ENCODE data around the gene PACRG. TPM values are rescaled to one million over a fixed set of nuclear protein-coding genes. Genes with fewer than 3 reads are reported as not detected.

The PACRG gene
- total and polyA plus RNA-seq, 2 experiments from 2014 or later = 0.17 to 0.68 TPM

DNA sequence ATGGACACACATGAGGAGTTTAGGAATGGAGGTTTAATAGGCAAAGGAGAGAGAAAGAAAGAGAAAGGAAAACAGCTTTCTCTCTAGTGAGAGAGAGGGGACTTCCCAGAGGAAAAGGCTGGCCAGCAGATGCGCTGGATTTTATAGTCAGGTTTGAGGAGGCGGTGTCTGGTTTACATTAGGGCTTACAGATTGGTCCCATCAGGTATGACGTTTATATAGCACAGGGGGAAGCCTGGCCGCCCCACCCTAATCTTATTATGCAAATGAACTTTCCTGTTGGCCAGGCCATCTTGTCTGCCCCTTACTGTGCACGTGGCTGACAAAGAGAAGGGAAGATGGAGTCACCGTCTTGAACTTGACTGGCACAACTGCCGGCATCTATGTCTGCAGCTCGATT lies 600.1 kb downstream of the PACRG start:
- Mint-ChIP-seq H3K9me3 (peaks cover 7% of the 10 kb centered on the region; the same call in 1 of the 3 replicates), H3K36me3 (ENCODE audit: low read depth) (peaks cover 3% of the 10 kb centered on the region; the same call in 2 of the 3 replicates), H3K4me3 (no peak overlapping the region), H3K4me1 (peaks cover 4% of the 10 kb centered on the region), H3K27me3 (ENCODE audit: insufficient read depth, low read depth, poor library complexity) (peaks cover 3% of the 10 kb centered on the region), H3K27ac (no peak overlapping the region)
- no peak overlapping the region for H3K4me2 ChIP-seq
- peak overlapping the region; percentile 43; the same call in 1 of the 2 replicates for H2AFZ ChIP-seq
- H4K20me1 ChIP-seq (replicated peaks; ENCODE audit: insufficient read depth) = no peaks in the 10 kb centered on the region
- no peak overlapping the region for H3K27ac ChIP-seq (ENCODE audit: low read depth)
- no peaks in the 10 kb centered on the region for H3K27me3 ChIP-seq (ENCODE audit: insufficient read depth)
- H3K36me3 ChIP-seq (ENCODE audit: insufficient read depth) = no peaks in the 10 kb centered on the region
- no peak overlapping the region for H3K4me3 ChIP-seq
- ATAC-seq (no peak), DNase-seq (ENCODE audit: low spot score) (no peak)
- TF ChIP-seq JUNB (IDR thresholded peaks at IDR 0.05; ENCODE audit: unreplicated experiment) (no peak), NANOG (IDR thresholded peaks at IDR 0.05; ENCODE audit: borderline replicate concordance) (no peak), ZNF114 (CRISPR knock-in tag; IDR thresholded peaks at IDR 0.05) (no peak), STAT1 (IDR thresholded peaks at IDR 0.05; ENCODE audit: unreplicated experiment) (no peak), EZH2 (IDR thresholded peaks at IDR 0.05; ENCODE audit: low read depth, unreplicated experiment) (no peak), ZNF331 (CRISPR knock-in tag; IDR thresholded peaks at IDR 0.05; ENCODE audit: low read depth) (no peak), CREB1 (CRISPR knock-in tag; IDR thresholded peaks at IDR 0.05; ENCODE audit: low read depth) (no peak), EZH2phosphoT487 (IDR thresholded peaks at IDR 0.05; ENCODE audit: unreplicated experiment) (no peak), POLR2AphosphoS5 (IDR thresholded peaks at IDR 0.05; ENCODE audit: low read depth) (no peak)
- TF ChIP-seq, protein P1, sequence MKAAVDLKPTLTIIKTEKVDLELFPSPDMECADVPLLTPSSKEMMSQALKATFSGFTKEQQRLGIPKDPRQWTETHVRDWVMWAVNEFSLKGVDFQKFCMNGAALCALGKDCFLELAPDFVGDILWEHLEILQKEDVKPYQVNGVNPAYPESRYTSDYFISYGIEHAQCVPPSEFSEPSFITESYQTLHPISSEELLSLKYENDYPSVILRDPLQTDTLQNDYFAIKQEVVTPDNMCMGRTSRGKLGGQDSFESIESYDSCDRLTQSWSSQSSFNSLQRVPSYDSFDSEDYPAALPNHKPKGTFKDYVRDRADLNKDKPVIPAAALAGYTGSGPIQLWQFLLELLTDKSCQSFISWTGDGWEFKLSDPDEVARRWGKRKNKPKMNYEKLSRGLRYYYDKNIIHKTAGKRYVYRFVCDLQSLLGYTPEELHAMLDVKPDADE (IDR thresholded peaks at IDR 0.05) = no peak
- TF ChIP-seq, protein P2, sequence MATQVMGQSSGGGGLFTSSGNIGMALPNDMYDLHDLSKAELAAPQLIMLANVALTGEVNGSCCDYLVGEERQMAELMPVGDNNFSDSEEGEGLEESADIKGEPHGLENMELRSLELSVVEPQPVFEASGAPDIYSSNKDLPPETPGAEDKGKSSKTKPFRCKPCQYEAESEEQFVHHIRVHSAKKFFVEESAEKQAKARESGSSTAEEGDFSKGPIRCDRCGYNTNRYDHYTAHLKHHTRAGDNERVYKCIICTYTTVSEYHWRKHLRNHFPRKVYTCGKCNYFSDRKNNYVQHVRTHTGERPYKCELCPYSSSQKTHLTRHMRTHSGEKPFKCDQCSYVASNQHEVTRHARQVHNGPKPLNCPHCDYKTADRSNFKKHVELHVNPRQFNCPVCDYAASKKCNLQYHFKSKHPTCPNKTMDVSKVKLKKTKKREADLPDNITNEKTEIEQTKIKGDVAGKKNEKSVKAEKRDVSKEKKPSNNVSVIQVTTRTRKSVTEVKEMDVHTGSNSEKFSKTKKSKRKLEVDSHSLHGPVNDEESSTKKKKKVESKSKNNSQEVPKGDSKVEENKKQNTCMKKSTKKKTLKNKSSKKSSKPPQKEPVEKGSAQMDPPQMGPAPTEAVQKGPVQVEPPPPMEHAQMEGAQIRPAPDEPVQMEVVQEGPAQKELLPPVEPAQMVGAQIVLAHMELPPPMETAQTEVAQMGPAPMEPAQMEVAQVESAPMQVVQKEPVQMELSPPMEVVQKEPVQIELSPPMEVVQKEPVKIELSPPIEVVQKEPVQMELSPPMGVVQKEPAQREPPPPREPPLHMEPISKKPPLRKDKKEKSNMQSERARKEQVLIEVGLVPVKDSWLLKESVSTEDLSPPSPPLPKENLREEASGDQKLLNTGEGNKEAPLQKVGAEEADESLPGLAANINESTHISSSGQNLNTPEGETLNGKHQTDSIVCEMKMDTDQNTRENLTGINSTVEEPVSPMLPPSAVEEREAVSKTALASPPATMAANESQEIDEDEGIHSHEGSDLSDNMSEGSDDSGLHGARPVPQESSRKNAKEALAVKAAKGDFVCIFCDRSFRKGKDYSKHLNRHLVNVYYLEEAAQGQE (IDR thresholded peaks at IDR 0.05; ENCODE audit: unreplicated experiment) = no peak
- TF ChIP-seq, protein P3, sequence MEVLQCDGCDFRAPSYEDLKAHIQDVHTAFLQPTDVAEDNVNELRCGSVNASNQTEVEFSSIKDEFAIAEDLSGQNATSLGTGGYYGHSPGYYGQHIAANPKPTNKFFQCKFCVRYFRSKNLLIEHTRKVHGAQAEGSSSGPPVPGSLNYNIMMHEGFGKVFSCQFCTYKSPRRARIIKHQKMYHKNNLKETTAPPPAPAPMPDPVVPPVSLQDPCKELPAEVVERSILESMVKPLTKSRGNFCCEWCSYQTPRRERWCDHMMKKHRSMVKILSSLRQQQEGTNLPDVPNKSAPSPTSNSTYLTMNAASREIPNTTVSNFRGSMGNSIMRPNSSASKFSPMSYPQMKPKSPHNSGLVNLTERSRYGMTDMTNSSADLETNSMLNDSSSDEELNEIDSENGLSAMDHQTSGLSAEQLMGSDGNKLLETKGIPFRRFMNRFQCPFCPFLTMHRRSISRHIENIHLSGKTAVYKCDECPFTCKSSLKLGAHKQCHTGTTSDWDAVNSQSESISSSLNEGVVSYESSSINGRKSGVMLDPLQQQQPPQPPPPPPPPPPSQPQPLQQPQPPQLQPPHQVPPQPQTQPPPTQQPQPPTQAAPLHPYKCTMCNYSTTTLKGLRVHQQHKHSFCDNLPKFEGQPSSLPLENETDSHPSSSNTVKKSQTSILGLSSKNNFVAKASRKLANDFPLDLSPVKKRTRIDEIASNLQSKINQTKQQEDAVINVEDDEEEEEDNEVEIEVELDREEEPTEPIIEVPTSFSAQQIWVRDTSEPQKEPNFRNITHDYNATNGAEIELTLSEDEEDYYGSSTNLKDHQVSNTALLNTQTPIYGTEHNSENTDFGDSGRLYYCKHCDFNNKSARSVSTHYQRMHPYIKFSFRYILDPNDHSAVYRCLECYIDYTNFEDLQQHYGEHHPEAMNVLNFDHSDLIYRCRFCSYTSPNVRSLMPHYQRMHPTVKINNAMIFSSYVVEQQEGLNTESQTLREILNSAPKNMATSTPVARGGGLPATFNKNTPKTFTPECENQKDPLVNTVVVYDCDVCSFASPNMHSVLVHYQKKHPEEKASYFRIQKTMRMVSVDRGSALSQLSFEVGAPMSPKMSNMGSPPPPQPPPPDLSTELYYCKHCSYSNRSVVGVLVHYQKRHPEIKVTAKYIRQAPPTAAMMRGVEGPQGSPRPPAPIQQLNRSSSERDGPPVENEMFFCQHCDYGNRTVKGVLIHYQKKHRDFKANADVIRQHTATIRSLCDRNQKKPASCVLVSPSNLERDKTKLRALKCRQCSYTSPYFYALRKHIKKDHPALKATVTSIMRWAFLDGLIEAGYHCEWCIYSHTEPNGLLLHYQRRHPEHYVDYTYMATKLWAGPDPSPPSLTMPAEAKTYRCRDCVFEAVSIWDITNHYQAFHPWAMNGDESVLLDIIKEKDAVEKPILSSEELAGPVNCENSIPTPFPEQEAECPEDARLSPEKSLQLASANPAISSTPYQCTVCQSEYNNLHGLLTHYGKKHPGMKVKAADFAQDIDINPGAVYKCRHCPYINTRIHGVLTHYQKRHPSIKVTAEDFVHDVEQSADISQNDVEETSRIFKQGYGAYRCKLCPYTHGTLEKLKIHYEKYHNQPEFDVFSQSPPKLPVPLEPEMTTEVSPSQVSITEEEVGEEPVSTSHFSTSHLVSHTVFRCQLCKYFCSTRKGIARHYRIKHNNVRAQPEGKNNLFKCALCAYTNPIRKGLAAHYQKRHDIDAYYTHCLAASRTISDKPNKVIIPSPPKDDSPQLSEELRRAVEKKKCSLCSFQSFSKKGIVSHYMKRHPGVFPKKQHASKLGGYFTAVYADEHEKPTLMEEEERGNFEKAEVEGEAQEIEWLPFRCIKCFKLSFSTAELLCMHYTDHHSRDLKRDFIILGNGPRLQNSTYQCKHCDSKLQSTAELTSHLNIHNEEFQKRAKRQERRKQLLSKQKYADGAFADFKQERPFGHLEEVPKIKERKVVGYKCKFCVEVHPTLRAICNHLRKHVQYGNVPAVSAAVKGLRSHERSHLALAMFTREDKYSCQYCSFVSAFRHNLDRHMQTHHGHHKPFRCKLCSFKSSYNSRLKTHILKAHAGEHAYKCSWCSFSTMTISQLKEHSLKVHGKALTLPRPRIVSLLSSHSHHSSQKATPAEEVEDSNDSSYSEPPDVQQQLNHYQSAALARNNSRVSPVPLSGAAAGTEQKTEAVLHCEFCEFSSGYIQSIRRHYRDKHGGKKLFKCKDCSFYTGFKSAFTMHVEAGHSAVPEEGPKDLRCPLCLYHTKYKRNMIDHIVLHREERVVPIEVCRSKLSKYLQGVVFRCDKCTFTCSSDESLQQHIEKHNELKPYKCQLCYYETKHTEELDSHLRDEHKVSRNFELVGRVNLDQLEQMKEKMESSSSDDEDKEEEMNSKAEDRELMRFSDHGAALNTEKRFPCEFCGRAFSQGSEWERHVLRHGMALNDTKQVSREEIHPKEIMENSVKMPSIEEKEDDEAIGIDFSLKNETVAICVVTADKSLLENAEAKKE (CRISPR knock-in tag; IDR thresholded peaks at IDR 0.05) = no peak
- TF ChIP-seq, protein P4, sequence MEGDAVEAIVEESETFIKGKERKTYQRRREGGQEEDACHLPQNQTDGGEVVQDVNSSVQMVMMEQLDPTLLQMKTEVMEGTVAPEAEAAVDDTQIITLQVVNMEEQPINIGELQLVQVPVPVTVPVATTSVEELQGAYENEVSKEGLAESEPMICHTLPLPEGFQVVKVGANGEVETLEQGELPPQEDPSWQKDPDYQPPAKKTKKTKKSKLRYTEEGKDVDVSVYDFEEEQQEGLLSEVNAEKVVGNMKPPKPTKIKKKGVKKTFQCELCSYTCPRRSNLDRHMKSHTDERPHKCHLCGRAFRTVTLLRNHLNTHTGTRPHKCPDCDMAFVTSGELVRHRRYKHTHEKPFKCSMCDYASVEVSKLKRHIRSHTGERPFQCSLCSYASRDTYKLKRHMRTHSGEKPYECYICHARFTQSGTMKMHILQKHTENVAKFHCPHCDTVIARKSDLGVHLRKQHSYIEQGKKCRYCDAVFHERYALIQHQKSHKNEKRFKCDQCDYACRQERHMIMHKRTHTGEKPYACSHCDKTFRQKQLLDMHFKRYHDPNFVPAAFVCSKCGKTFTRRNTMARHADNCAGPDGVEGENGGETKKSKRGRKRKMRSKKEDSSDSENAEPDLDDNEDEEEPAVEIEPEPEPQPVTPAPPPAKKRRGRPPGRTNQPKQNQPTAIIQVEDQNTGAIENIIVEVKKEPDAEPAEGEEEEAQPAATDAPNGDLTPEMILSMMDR (conservative IDR thresholded peaks at IDR 0.05; ENCODE audit: low read depth in 2 of 2) = no peak
- no peaks in the 10 kb centered on the region for H3K79me2 ChIP-seq (replicated peaks; ENCODE audit: insufficient read depth)
- no peaks in the 10 kb centered on the region for H3K4me1 ChIP-seq (ENCODE audit: insufficient read depth)
- H3F3A ChIP-seq (replicated peaks; ENCODE audit: low read depth) = no peaks in the 10 kb centered on the region
- no peaks in the 10 kb centered on the region for H3K9me2 ChIP-seq (ENCODE audit: insufficient read depth)
